ENCODE data around the gene CCDC172. TPM values are rescaled to one million over a fixed set of nuclear protein-coding genes. Genes with fewer than 3 reads are reported as not detected.
"Not testable (repeated sequence)": the region's sequence is repeated elsewhere in the genome, so short reads cannot be mapped to it uniquely, and the experiment has no call there.

Gene CCDC172
- total RNA-seq, 4 donors from 2014 or later, result not detected

DNA sequence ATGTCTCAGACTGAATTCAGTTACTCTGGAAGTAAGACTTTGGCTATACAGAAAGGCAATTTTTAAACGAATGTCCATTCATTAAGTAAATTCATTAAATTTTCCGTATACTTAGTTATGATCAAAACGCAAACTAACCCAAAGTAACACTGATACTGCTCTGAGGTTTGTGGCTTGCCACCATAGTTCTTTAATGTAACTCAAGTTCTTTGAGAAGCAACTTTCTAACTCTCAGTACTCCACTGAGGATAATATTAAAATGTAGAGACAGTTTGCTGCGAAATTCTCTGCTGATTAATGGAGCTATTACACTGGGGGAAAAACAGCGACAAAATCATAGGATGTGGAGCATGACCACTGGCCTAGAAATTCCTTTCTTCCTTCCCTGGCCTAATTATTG lies 58.0 kb downstream of the CCDC172 start:
- Histone ChIP-seq H3K9me3 (no peaks in the 10 kb centered on the region), H3K4me3 (no peak overlapping the region), H3K27ac (replicated peaks in 1 of 4) (no peak overlapping the region), H3K4me1 (no peaks in the 10 kb centered on the region), H3K36me3 (no peaks in the 10 kb centered on the region), H3K27me3 (no peaks in the 10 kb centered on the region)
- no peak for DNase-seq (ENCODE audit: extremely low spot score)
- 85% methylated on average over 5 of the region's 5 CpGs for WGBS
- TF ChIP-seq, protein P1, sequence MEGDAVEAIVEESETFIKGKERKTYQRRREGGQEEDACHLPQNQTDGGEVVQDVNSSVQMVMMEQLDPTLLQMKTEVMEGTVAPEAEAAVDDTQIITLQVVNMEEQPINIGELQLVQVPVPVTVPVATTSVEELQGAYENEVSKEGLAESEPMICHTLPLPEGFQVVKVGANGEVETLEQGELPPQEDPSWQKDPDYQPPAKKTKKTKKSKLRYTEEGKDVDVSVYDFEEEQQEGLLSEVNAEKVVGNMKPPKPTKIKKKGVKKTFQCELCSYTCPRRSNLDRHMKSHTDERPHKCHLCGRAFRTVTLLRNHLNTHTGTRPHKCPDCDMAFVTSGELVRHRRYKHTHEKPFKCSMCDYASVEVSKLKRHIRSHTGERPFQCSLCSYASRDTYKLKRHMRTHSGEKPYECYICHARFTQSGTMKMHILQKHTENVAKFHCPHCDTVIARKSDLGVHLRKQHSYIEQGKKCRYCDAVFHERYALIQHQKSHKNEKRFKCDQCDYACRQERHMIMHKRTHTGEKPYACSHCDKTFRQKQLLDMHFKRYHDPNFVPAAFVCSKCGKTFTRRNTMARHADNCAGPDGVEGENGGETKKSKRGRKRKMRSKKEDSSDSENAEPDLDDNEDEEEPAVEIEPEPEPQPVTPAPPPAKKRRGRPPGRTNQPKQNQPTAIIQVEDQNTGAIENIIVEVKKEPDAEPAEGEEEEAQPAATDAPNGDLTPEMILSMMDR (IDR thresholded peaks at IDR 0.05), result no peak
- TF ChIP-seq POLR2A (IDR thresholded peaks at IDR 0.05; ENCODE audit: low read depth) (no peak), POLR2AphosphoS5 (IDR thresholded peaks at IDR 0.05) (no peak), EP300 (IDR thresholded peaks at IDR 0.05) (no peak)
- intact Hi-C loops (cut with DNase I), result loop anchor here (10.0 kb wide), 2 partner anchors 1027 to 1207 kb away; no protein-coding TSS in a partner anchor

DNA sequence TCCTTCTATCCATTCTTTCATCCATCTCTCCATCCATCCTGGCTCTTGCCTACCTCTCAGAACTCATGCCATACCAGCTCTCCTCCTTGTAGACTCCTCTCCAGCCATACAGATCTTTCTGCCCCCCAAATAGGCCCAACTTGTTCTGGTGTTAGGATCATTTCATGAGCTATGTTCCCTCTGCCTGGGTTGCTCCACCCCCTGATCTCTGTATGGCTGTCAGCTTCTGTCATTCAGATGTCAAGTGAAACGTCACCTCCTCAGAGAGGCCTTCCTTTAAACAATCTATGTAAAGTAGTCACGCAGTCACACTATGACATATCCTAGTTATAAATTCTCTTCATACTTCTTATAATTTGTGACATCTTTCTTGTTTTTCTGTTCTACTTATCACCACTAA lies 61.1 kb downstream of the CCDC172 start:
- H3K4me1 ChIP-seq, result no peaks in the 10 kb centered on the region
- no peak for DNase-seq (ENCODE audit: extremely low spot score)
- no peaks in the 10 kb centered on the region for H3K36me3 ChIP-seq
- H3K27ac ChIP-seq (replicated peaks in 1 of 4), result no peak overlapping the region
- no peaks in the 10 kb centered on the region for H3K9me3 ChIP-seq
- TF ChIP-seq POLR2A (IDR thresholded peaks at IDR 0.05; ENCODE audit: low read depth), result no peak
- TF ChIP-seq, protein P1 (IDR thresholded peaks at IDR 0.05), result no peak
- TF ChIP-seq POLR2AphosphoS5 (IDR thresholded peaks at IDR 0.05), result no peak
- no peak for TF ChIP-seq EP300 (IDR thresholded peaks at IDR 0.05)
- H3K27me3 ChIP-seq, result no peaks in the 10 kb centered on the region
- intact Hi-C loops (cut with DNase I), result loop anchor here (5.0 to 10.0 kb wide), 3 partner anchors 678 to 1211 kb away; no protein-coding TSS in a partner anchor
- WGBS, result 82% methylated on average over 2 of the region's 2 CpGs
- no peak overlapping the region for H3K4me3 ChIP-seq

DNA sequence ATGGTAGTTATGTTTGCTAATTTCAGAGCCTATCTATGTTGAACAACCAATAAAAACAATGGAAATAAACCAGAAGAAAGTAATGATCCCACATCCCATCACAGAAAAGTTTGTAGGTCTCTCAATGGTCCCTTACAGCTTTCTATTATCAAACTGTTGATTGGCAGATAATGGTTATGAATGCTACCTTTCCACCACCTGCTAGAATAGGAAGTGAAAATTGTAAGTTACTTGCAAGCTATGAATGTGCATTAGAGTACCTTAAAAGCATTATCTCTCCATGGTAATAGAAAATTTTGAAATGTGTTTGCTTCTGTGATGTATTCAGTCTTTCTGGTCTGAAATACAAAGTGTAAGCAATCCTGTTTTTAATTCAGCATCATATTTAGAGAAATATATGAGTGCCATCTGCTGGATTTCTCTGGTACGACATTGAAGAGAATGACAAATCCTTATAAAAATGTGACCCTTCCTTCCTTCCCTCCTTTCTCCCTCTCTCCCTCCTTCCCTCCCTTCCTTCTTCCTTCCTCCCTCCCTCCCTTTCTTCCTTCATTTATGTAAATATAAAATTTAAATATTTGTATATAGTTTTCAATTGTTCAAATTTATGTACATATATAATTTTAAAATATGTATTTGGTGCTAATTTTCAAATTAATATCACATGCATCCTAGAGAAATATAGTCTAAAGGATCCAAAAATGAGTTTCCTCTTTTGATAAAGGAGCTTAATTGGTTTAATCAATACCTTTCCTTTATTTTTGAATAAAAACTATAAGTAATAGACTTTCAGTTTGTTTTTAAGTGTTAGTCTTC lies 62.0 kb downstream of the CCDC172 start:
- Histone ChIP-seq H3K27ac (replicated peaks in 1 of 4) (no peak overlapping the region), H3K36me3 (no peaks in the 10 kb centered on the region), H3K9me3 (no peaks in the 10 kb centered on the region), H3K27me3 (no peaks in the 10 kb centered on the region), H3K4me3 (no peak overlapping the region), H3K4me1 (no peaks in the 10 kb centered on the region)
- TF ChIP-seq POLR2A (IDR thresholded peaks at IDR 0.05; ENCODE audit: low read depth), result no peak
- TF ChIP-seq, protein P1 (IDR thresholded peaks at IDR 0.05), result peak; percentile 36 to 56 (median 51)
- no peak for TF ChIP-seq EP300 (IDR thresholded peaks at IDR 0.05)
- no peak for DNase-seq (ENCODE audit: extremely low spot score)
- intact Hi-C loops (cut with DNase I), result loop anchor here (5.0 to 10.0 kb wide), 3 partner anchors 679 to 1211 kb away; no protein-coding TSS in a partner anchor
- 0% methylated on average over 1 of the region's 1 CpG for WGBS

DNA sequence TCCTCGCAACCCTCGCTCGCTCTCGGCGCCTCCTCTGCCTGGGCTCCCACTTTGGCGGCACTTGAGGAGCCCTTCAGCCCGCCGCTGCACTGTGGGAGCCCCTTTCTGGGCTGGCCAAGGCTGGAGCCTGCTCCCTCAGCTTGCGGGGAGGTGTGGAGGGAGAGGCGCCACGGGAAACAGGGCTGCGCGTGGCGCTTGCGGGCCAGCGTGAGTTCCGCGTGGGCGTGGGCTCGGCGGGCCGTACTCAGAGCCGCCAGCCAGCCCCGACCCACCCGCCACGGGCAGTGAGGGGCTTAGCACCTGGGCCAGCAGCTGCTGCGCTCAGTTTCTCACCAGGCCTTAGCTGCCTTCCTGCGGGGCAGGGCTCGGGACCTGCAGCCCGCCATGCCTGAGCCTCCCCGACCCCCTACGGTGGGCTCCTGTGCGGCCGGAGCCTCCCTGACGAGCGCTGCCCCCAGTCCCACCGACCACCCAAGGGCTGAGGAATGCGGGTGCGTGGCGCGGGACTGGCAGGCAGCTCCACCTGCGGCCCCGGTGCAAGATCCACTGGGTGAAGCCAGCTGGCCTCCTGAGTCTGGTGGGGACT lies 69.1 kb downstream of the CCDC172 start:
- H3K36me3 ChIP-seq; H3K4me3 ChIP-seq; H3K9me3 ChIP-seq; H3K27me3 ChIP-seq; H3K4me1 ChIP-seq; intact Hi-C loops (cut with DNase I); H3K27ac ChIP-seq (replicated peaks in 1 of 4); DNase-seq (ENCODE audit: extremely low spot score): not testable (repeated sequence)
- 93% methylated on average over 27 of the region's 43 CpGs for WGBS

DNA sequence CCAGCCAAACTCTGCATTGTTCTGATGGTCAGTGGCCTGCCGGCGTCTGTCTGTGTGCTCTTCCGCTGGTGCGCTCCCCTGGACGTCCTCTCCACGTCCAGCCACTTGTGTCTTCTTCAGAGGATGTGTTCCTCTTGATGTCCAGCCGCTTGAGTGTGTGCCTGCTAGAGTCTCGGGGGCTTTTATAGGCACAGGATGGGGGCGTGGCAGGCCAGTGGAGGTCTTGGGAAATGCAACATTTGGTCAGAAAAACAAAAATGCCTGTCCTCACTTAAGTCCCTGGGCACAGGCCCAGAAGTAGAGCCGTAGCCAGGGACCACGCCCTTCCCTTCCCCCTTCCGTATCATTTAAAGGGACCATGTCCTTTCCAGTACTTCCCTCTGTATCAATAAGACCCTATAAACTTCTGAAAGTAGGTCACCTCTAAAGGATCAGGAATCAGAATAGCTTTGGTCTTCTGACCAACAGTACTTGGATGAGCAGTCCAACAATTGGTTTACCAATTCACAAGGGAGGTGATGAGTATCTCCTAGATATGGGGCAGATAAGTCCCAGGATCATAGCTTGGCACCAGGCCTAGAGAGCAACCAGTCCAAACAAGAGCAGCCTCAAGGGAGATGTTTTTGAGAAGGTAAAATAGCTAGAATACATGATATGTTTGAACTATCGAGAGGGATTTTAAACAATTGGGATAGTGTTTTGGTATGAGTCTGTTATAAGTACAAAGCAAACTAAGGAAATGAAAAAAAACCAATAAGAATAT lies 71.2 kb downstream of the CCDC172 start:
- Histone ChIP-seq H3K9me3 (no peaks in the 10 kb centered on the region), H3K27me3 (peaks cover 0 to 8% (median 0%) of the 10 kb centered on the region in 4 donors), H3K27ac (replicated peaks in 1 of 4) (no peak overlapping the region), H3K4me3 (no peak overlapping the region), H3K4me1 (no peaks in the 10 kb centered on the region), H3K36me3 (no peaks in the 10 kb centered on the region)
- no peak for DNase-seq (ENCODE audit: extremely low spot score)
- intact Hi-C loops (cut with DNase I), result no loop called here
- WGBS, result 78% methylated on average over 12 of the region's 13 CpGs
- no peak for TF ChIP-seq POLR2AphosphoS5 (IDR thresholded peaks at IDR 0.05)
- TF ChIP-seq, protein P1 (IDR thresholded peaks at IDR 0.05), result no peak
- no peak for TF ChIP-seq POLR2A (IDR thresholded peaks at IDR 0.05; ENCODE audit: low read depth)
- TF ChIP-seq EP300 (IDR thresholded peaks at IDR 0.05), result no peak
